HCT116 (cell line): ENCODE data around the gene RAB25. TPM values are rescaled to one million over a fixed set of nuclear protein-coding genes. Genes with fewer than 3 reads are reported as not detected.

Source experiments
- ATAC-seq: fragments of 200-7000 bp; cut with Tn5 transposase; 2 replicates; pipeline ENCODE4 v1.9.1; 2020; ENCODE audit warnings: mild to moderate bottlenecking, moderate library complexity
- BruUV-seq: library from RNA; stranded (reverse); fragments of 400-500 nt; replicated peaks from 2 replicates; lab custom pipeline; 2021; lab: Mats Ljungman, UMichigan
- CTCF ChIA-PET: fragments of 300-600 bp; sonication (Branson Sonifier 250); formaldehyde crosslinking; loops from one replicate; lab custom pipeline; 2021; ENCODE audit warnings: antibody characterized with exemption; lab: Charles Lee
- POLR2A ChIA-PET: fragments of 300-600, 350-600 bp; sonication (Branson Sonifier 250); formaldehyde crosslinking; loops from one replicate; lab custom pipeline; 2021; ENCODE audit warnings: antibody characterized with exemption; lab: Charles Lee
- RAD21 ChIA-PET, 2 experiments: fragments of 300-600 bp; sonication (Branson Sonifier 250); formaldehyde crosslinking; loops; one replicate each; lab custom pipeline; 2023; ENCODE audit warnings: low total read pairs in 2 of 2; ENCODE audit not compliant: uncharacterized antibody in 2 of 2, unreplicated experiment in 2 of 2, low non-redundant PET in 1 of 2; lab: Charles Lee
- DNase-seq: peaks from one replicate; pipeline ENCODE4 v3.0.0-alpha.2; 2010; ENCODE audit warnings: low read depth, low spot score
- H2AFZ ChIP-seq: fragments of 200-600 bp; shearing (Covaris generic), sonication (generic); 2 replicates; pipeline ENCODE4 v1.6.1; 2017; ENCODE audit warnings: low read depth, mixed run types, mixed read lengths, antibody characterized with exemption, low read length; ENCODE audit not compliant: poor library complexity, severe bottlenecking
- H3K27ac ChIP-seq: 2 replicates; pipeline ENCODE4 v1.5.1; 2012; ENCODE audit warnings: low read depth, low read length
- H3K27me3 ChIP-seq: fragments of 200-600 bp; sonication (generic); 2 replicates; pipeline ENCODE4 v1.6.1; 2016; ENCODE audit warnings: mixed run types, low read length, mixed read lengths; ENCODE audit not compliant: insufficient read depth
- H3K36me3 ChIP-seq, 2 experiments: fragments of 200-500 bp in 1 of 2; fragments of 200-600 bp in 1 of 2; sonication (Bioruptor generic) in 1 of 2; sonication (generic) in 1 of 2; 2 replicates each; pipeline versions ENCODE4 v1.5.1 to v1.6.1; 2014 to 2016; ENCODE audit warnings: low read length in 2 of 2, inconsistent platforms in 1 of 2, mixed read lengths in 1 of 2, mixed run types in 1 of 2; ENCODE audit not compliant: insufficient read depth in 2 of 2, control insufficient read depth in 1 of 2
- H3K4me1 ChIP-seq, 2 experiments: fragments of 200-600 bp in 1 of 2; sonication (generic) in 1 of 2; 2 replicates each; pipeline versions ENCODE4 v1.5.1 to v1.6.1; 2012 to 2017; ENCODE audit warnings: low read length in 2 of 2, inconsistent platforms in 1 of 2, mild to moderate bottlenecking in 1 of 2, mixed read lengths in 1 of 2, mixed run types in 1 of 2, moderate library complexity in 1 of 2; ENCODE audit not compliant: insufficient read depth in 2 of 2, control insufficient read depth in 1 of 2
- H3K4me2 ChIP-seq: fragments of 200-600 bp; sonication (generic); 2 replicates; pipeline ENCODE4 v1.6.1; 2017; ENCODE audit warnings: mixed run types, low read length, mixed read lengths
- H3K4me3 ChIP-seq, 2 experiments: fragments of 200-600 bp in 1 of 2; sonication (generic) in 1 of 2; replicated peaks in 1 of 2; 2 replicates each; pipeline ENCODE4 v1.5.1; 2011 to 2016; ENCODE audit warnings: low read length in 2 of 2, control low read depth in 1 of 2, low read depth in 1 of 2, mild to moderate bottlenecking in 1 of 2, mixed read lengths in 1 of 2, mixed run types in 1 of 2
- H3K79me2 ChIP-seq: fragments of 200-600 bp; sonication (generic); 2 replicates; pipeline ENCODE4 v1.6.1; 2017; ENCODE audit warnings: mild to moderate bottlenecking, mixed run types, low read length, moderate library complexity, mixed read lengths; ENCODE audit not compliant: insufficient read depth
- H3K9ac ChIP-seq: fragments of 200-600 bp; sonication (generic); 2 replicates; pipeline ENCODE4 v1.6.1; 2016; ENCODE audit warnings: low read length, mixed read lengths
- H3K9me2 ChIP-seq: fragments of 200-600 bp; sonication (generic), shearing (Covaris generic); 2 replicates; pipeline ENCODE4 v1.6.1; 2017; ENCODE audit warnings: mixed run types, mild to moderate bottlenecking, moderate library complexity; ENCODE audit not compliant: insufficient read depth
- H3K9me3 ChIP-seq, 2 experiments: fragments of 200-500 bp in 1 of 2; fragments of 200-600 bp in 1 of 2; sonication (Bioruptor generic) in 1 of 2; sonication (generic) in 1 of 2; 2 replicates each; pipeline ENCODE4 v1.6.1; 2014 to 2017; ENCODE audit warnings: low read length in 2 of 2, mixed read lengths in 2 of 2, inconsistent platforms in 1 of 2, low read depth in 1 of 2, mild to moderate bottlenecking in 1 of 2, mixed run types in 1 of 2, moderate library complexity in 1 of 2; ENCODE audit not compliant: control insufficient read depth in 1 of 2, insufficient read depth in 1 of 2
- H4K20me1 ChIP-seq: fragments of 200-600 bp; sonication (generic), shearing (Covaris generic); 2 replicates; pipeline ENCODE4 v1.6.1; 2017; ENCODE audit warnings: mixed run types, mild to moderate bottlenecking, moderate library complexity; ENCODE audit not compliant: insufficient read depth
- CBX3 ChIP-seq: IDR thresholded peaks from 2 replicates; pipeline ENCODE4 v1.6.1; 2012; ENCODE audit warnings: low read depth
- EZH2phosphoT487 ChIP-seq: fragments of 200-600 bp; IDR thresholded peaks from 2 replicates; pipeline ENCODE4 v1.6.1; 2018; ENCODE audit warnings: antibody characterized with exemption, borderline replicate concordance
- YY1 ChIP-seq: IDR thresholded peaks from 2 replicates; pipeline ENCODE4 v1.6.1; 2011; ENCODE audit warnings: low read length, low read depth, moderate library complexity, mild to moderate bottlenecking; ENCODE audit not compliant: insufficient replicate concordance; ENCODE audit errors: extremely low read depth
- intact Hi-C: fragments of 100-400 bp; cut with micrococcal nuclease; formaldehyde crosslinking; loops from 2 replicates; pipeline ENCODE4 v1.10.0; 2022
- total RNA-seq: library from RNA; stranded (reverse); gene quantifications from one replicate; pipeline ENCODE4 v1.2.1, GENCODE V29; 2021; ENCODE audit not compliant: unreplicated experiment
- TF ChIP-seq, protein P1 (sequence below): IDR thresholded peaks from 2 replicates; pipeline ENCODE4 v1.6.1; 2012; ENCODE audit warnings: low read depth
- TF ChIP-seq, protein P2 (sequence below): IDR thresholded peaks from 2 replicates; pipeline ENCODE4 v1.6.1; 2012

RAB25 gene
- total RNA-seq, 1 experiment from 2014 or later = 142 TPM

DNA sequence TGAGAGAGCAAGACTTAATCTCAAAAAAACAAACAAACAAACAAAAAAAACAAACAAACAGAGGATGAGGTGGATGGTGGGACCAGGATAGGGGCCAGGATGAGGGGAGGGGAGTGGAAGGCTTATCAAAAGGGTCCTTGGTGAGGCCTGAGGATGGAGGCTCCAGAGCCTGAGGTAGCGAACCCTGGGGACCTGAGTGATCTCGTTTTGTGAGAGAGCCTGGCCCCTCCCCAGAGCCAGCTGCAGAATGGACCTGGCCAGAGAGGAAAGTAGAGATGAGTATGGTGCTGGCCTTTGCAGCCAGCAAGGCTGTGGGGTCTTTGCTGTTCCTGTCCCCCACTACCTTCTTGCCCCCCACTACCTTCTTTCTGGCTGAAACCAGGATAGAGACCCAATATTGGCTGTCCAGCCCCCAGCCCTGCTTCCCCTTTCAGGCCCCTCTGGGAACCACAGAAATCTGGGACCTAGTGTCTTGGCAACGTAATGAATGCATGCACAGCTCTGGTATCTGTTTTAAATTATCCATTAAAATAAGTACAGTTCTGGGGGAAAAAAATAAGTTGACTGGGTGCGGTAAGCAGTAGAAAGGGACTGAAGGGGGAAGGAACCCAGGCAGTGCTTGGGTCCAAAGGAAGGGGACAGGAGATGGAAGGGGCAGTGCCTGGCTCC lies 52.5 kb downstream of the RAB25 start:
- Histone ChIP-seq H2AFZ (no peak overlapping the region), H3K27me3 (no peaks in the 10 kb centered on the region), H3K9me3 (no peaks in the 10 kb centered on the region), H3K36me3 (peaks cover 0 to 6% of the 10 kb centered on the region in 2 experiments; a peak in 1 of 4 replicates), H3K4me2 (peak overlapping the region; percentile 90), H3K9me2 (no peaks in the 10 kb centered on the region), H3K4me3 (peak overlapping the region; percentile 96 to 99; a peak in 3 of 4 replicates), H4K20me1 (no peaks in the 10 kb centered on the region; the same call in 1 of the 2 replicates), H3K9ac (peak overlapping the region; percentile 98), H3K27ac (peak overlapping the region; percentile 76), H3K4me1 (peaks cover 56 to 77% of the 10 kb centered on the region in 2 experiments), H3K79me2 (peaks cover 39% of the 10 kb centered on the region)
- CTCF ChIA-PET = interaction anchor here (0.6 to 5.5 kb wide), 11 partner anchors 10 to 176 kb away, joined by 3 to 22 read pairs (median 5); no protein-coding TSS in a partner anchor
- POLR2A ChIA-PET = interaction anchor here (1.0 to 5.3 kb wide), 8 partner anchors 10 to 26 kb away, joined by 3 to 50 read pairs (median 6); no protein-coding TSS in a partner anchor
- BruUV-seq = no TSS peak
- TF ChIP-seq CBX3 = no peak
- no peak for TF ChIP-seq YY1
- TF ChIP-seq, protein P1, sequence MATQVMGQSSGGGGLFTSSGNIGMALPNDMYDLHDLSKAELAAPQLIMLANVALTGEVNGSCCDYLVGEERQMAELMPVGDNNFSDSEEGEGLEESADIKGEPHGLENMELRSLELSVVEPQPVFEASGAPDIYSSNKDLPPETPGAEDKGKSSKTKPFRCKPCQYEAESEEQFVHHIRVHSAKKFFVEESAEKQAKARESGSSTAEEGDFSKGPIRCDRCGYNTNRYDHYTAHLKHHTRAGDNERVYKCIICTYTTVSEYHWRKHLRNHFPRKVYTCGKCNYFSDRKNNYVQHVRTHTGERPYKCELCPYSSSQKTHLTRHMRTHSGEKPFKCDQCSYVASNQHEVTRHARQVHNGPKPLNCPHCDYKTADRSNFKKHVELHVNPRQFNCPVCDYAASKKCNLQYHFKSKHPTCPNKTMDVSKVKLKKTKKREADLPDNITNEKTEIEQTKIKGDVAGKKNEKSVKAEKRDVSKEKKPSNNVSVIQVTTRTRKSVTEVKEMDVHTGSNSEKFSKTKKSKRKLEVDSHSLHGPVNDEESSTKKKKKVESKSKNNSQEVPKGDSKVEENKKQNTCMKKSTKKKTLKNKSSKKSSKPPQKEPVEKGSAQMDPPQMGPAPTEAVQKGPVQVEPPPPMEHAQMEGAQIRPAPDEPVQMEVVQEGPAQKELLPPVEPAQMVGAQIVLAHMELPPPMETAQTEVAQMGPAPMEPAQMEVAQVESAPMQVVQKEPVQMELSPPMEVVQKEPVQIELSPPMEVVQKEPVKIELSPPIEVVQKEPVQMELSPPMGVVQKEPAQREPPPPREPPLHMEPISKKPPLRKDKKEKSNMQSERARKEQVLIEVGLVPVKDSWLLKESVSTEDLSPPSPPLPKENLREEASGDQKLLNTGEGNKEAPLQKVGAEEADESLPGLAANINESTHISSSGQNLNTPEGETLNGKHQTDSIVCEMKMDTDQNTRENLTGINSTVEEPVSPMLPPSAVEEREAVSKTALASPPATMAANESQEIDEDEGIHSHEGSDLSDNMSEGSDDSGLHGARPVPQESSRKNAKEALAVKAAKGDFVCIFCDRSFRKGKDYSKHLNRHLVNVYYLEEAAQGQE = no peak
- TF ChIP-seq EZH2phosphoT487 = no peak
- TF ChIP-seq, protein P2, sequence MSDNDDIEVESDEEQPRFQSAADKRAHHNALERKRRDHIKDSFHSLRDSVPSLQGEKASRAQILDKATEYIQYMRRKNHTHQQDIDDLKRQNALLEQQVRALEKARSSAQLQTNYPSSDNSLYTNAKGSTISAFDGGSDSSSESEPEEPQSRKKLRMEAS = no peak
- no peak for ATAC-seq
- RAD21 ChIA-PET = interaction anchor here in 1 of 2 experiments (1.0 kb wide), 1 partner anchor 17 kb away, joined by 3 read pairs; no protein-coding TSS in a partner anchor
- intact Hi-C loops = no loop called here
- no peak for DNase-seq
